CD4-positive, alpha-beta memory T cell (primary cell): Measurements from ENCODE around the gene PPP1R12B. TPM values are rescaled to one million over a fixed set of nuclear protein-coding genes. Genes with fewer than 3 reads are reported as not detected.

ENCODE experiments used
- CTCF ChIA-PET: fragments of 350-600 bp; sonication (Branson Sonifier 250); formaldehyde crosslinking; loops from one replicate; lab custom pipeline; 2021; ENCODE audit warnings: inconsistent platforms; ENCODE audit not compliant: partially characterized antibody; lab: Charles Lee
- POLR2A ChIA-PET: fragments of 350-600 bp; sonication (Branson Sonifier 250); formaldehyde crosslinking; loops from one replicate; lab custom pipeline; 2021; ENCODE audit not compliant: partially characterized antibody; lab: Charles Lee
- DNase-seq, 5 donors: peaks; one replicate each; pipeline versions ENCODE4 v3.0.0 to v3.0.0-alpha.2; 2020 to 2022; ENCODE audit warnings: mixed read lengths in 1 of 5
- H3K27ac ChIP-seq: one replicate; pipeline ENCODE4 v1.7.0; 2013; ENCODE audit warnings: low read depth, low read length
- H3K27me3 ChIP-seq: 2 replicates; pipeline ENCODE4 v1.7.0; 2013; ENCODE audit warnings: mild to moderate bottlenecking, low read length, moderate library complexity; ENCODE audit not compliant: insufficient read depth
- H3K36me3 ChIP-seq: 2 replicates; pipeline ENCODE4 v1.7.0; 2013; ENCODE audit warnings: mild to moderate bottlenecking, low read length, moderate library complexity; ENCODE audit not compliant: insufficient read depth
- H3K4me1 ChIP-seq: 2 replicates; pipeline ENCODE4 v1.7.0; 2013; ENCODE audit warnings: mild to moderate bottlenecking, low read length, moderate library complexity; ENCODE audit not compliant: insufficient read depth
- H3K4me3 ChIP-seq, 2 donors: one replicate each; pipeline ENCODE4 v1.7.0; 2013; ENCODE audit warnings: low read length in 2 of 2, mild to moderate bottlenecking in 1 of 2
- H3K9me3 ChIP-seq, 2 donors: one replicate each; pipeline ENCODE4 v1.7.0; 2013; ENCODE audit warnings: low read length in 2 of 2, control low read depth in 1 of 2; ENCODE audit not compliant: control insufficient read depth in 1 of 2
- H3K27ac Mint-ChIP-seq, 7 donors: one replicate each; pipeline ENCODE4 v1.8.0; 2020 to 2021; ENCODE audit warnings: mixed read lengths in 7 of 7, mild to moderate bottlenecking in 6 of 7, inconsistent platforms in 3 of 7, moderate library complexity in 3 of 7
- H3K27me3 Mint-ChIP-seq, 2 donors: one replicate each; pipeline ENCODE4 v1.8.0; 2020 to 2021; ENCODE audit warnings: mixed read lengths in 2 of 2
- H3K36me3 Mint-ChIP-seq, 2 donors: one replicate each; pipeline ENCODE4 v1.8.0; 2020 to 2021; ENCODE audit warnings: mixed read lengths in 2 of 2, inconsistent platforms in 1 of 2, mild to moderate bottlenecking in 1 of 2
- H3K4me1 Mint-ChIP-seq, 4 donors: one replicate each; pipeline ENCODE4 v1.8.0; 2020 to 2021; ENCODE audit warnings: mixed read lengths in 4 of 4, mild to moderate bottlenecking in 1 of 4
- H3K4me3 Mint-ChIP-seq, 8 donors: one replicate each; pipeline ENCODE4 v1.8.0; 2020 to 2021; ENCODE audit warnings: mixed read lengths in 8 of 8, mild to moderate bottlenecking in 7 of 8, moderate library complexity in 6 of 8, inconsistent platforms in 3 of 8
- H3K9me3 Mint-ChIP-seq, 8 donors: one replicate each; pipeline ENCODE4 v1.8.0; 2020 to 2021; ENCODE audit warnings: mixed read lengths in 8 of 8, mild to moderate bottlenecking in 5 of 8, inconsistent platforms in 3 of 8, moderate library complexity in 1 of 8
- intact Hi-C: fragments of 100-400 bp; cut with micrococcal nuclease; formaldehyde crosslinking; loops from one replicate; pipeline ENCODE4 v1.15.1; 2023
- polyA plus RNA-seq, 2 donors: library from polyadenylated mRNA; unstranded; fragments of 300-500 nt; fragmentation: Illumina TruSeq; gene quantifications; one replicate each; pipeline ENCODE4 v1.2.3, GENCODE V29; 2021
- total RNA-seq, 2 experiments: library from RNA; stranded (reverse); gene quantifications; one replicate each; pipeline ENCODE4 v1.2.3, GENCODE V29; 2021

Gene PPP1R12B
- total and polyA plus RNA-seq, 4 experiments from 2014 or later: 1.9 to 33.7 (median 17.0) TPM

- no peaks in the 10 kb centered on the region for H3K4me1 ChIP-seq
Measured at GRCh38 chr1:202575918-202576653, 227.6 kb downstream of the PPP1R12B start.

DNA sequence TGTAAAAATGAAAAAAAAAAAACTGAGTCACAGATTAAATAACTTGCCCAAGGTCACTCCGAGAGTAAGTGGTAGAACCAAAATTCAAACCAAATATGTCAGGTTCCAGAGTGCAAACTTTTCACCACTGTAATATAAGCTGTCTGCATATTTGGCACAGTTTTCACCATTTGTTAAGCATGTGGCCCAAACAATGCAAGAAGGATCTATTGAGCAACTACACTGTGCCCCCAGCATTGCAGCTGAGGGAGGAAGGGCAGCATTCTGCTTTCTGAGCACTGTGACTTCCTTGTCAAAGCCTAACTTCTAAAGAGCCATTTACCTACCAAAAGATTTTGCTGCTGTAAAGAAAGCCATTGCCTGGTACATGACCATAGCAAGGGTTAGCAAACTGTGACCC is 228.3 kb downstream of the PPP1R12B start:
- Histone ChIP-seq H3K4me1 (no peaks in the 10 kb centered on the region), H3K36me3 (no peaks in the 10 kb centered on the region), H3K4me3 (no peak overlapping the region), H3K27me3 (no peaks in the 10 kb centered on the region), H3K9me3 (no peaks in the 10 kb centered on the region), H3K27ac (no peak overlapping the region)
- H3K9me3 Mint-ChIP-seq: no peaks in the 10 kb centered on the region
- POLR2A ChIA-PET: no interaction called here
- no peak overlapping the region for H3K4me3 Mint-ChIP-seq
- no peak overlapping the region for H3K27ac Mint-ChIP-seq
- CTCF ChIA-PET: interaction anchor here (1.1 kb wide), 1 partner anchor 11 kb away, joined by 3 read pairs; no protein-coding TSS in a partner anchor
- peaks cover 28 to 50% of the 10 kb centered on the region in 2 donors for H3K36me3 Mint-ChIP-seq
- intact Hi-C loops: no loop called here
- no peaks in the 10 kb centered on the region for H3K27me3 Mint-ChIP-seq
- no peaks in the 10 kb centered on the region for H3K4me1 Mint-ChIP-seq
- no peak for DNase-seq

More at GRCh38 chr1:202575918-202576653, 227.6 kb downstream of the PPP1R12B start:
- no peaks in the 10 kb centered on the region for H3K9me3 ChIP-seq
- Mint-ChIP-seq H3K36me3 (peaks cover 27 to 42% of the 10 kb centered on the region in 2 donors), H3K9me3 (no peaks in the 10 kb centered on the region), H3K27ac (peak overlapping the region in 1 of 7 donors; percentile 42), H3K4me1 (no peaks in the 10 kb centered on the region), H3K27me3 (no peaks in the 10 kb centered on the region), H3K4me3 (no peak overlapping the region)
- POLR2A ChIA-PET: no interaction called here
- no peak overlapping the region for H3K4me3 ChIP-seq
- no peaks in the 10 kb centered on the region for H3K27me3 ChIP-seq
- H3K27ac ChIP-seq: no peak overlapping the region
- CTCF ChIA-PET: interaction anchor here (1.1 kb wide), 1 partner anchor 10 kb away, joined by 3 read pairs; no protein-coding TSS in a partner anchor
- no peak for DNase-seq
- no peaks in the 10 kb centered on the region for H3K36me3 ChIP-seq
- intact Hi-C loops: no loop called here

GRCh38 chr1:202577381-202577780 is 228.9 kb downstream of the PPP1R12B start:
- no peaks in the 10 kb centered on the region for H3K36me3 ChIP-seq
- H3K27me3 ChIP-seq: no peaks in the 10 kb centered on the region
- no peak for DNase-seq
- ChIA-PET CTCF (interaction anchor here (0.7 kb wide), 1 partner anchor 11 kb away, joined by 3 read pairs; no protein-coding TSS in a partner anchor), POLR2A (no interaction called here)
- H3K9me3 ChIP-seq: no peaks in the 10 kb centered on the region
- H3K27ac ChIP-seq: no peak overlapping the region
- H3K36me3 Mint-ChIP-seq: peaks cover 34 to 55% of the 10 kb centered on the region in 2 donors
- no peaks in the 10 kb centered on the region for H3K27me3 Mint-ChIP-seq
- intact Hi-C loops: no loop called here
- H3K4me1 ChIP-seq: no peaks in the 10 kb centered on the region
- H3K4me3 ChIP-seq: no peak overlapping the region
- H3K9me3 Mint-ChIP-seq: no peaks in the 10 kb centered on the region
- H3K4me1 Mint-ChIP-seq: no peaks in the 10 kb centered on the region
- H3K4me3 Mint-ChIP-seq: no peak overlapping the region
- no peak overlapping the region for H3K27ac Mint-ChIP-seq

DNA sequence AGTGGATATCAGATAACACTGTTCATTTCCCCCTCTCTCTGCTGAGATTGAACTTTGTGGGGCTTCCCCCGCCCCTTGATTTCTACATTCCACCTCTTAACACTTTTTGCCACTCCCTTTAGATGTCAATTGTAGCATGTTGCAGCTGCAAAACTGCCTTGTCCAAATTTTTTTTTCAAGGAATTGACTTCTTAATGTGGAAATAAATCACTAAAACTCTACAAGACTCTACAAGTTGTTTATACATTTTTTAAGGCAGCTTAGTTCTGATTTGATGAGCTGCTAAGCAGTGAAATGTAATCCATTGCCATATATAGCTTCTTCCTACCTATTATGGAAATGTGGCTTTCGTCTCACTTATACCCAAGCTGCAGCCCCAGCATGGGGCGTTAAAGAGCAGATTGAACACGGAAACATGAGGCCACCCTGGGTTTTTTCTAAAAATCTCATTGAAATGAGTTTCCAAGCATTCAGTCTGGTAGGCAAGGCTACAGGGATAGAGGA is 229.6 kb downstream of the PPP1R12B start:
- Mint-ChIP-seq H3K4me1 (no peaks in the 10 kb centered on the region), H3K27ac (no peak overlapping the region), H3K36me3 (peaks cover 34 to 54% of the 10 kb centered on the region in 2 donors), H3K27me3 (no peaks in the 10 kb centered on the region), H3K9me3 (no peaks in the 10 kb centered on the region), H3K4me3 (no peak overlapping the region)
- DNase-seq: no peak
- POLR2A ChIA-PET: no interaction called here
- no peaks in the 10 kb centered on the region for H3K9me3 ChIP-seq
- intact Hi-C loops: no loop called here
- no peaks in the 10 kb centered on the region for H3K36me3 ChIP-seq
- no peaks in the 10 kb centered on the region for H3K27me3 ChIP-seq
- no peak overlapping the region for H3K27ac ChIP-seq
- H3K4me1 ChIP-seq: no peaks in the 10 kb centered on the region
- CTCF ChIA-PET: interaction anchor here (0.7 kb wide), 1 partner anchor 10 kb away, joined by 3 read pairs; no protein-coding TSS in a partner anchor
- H3K4me3 ChIP-seq: no peak overlapping the region

DNA sequence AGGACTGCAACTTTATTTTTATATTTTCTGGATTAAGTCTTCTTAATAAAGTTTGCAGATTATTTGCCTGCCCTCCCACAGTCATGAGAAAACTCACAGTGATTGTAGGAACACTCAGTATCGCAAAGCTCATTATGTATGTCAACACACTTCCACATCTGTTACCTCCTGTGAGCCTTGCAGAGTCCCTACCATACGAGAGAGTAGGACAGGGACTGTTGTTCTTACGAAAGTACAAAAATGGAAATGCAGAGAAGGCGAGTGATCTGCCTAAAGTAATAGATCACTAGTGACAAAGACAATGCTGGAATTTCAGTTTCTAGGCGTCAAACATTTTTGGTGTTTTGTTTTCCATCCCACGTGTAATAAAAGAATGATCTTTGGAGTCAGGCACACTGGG is 230.1 kb downstream of the PPP1R12B start:
- Mint-ChIP-seq H3K9me3 (no peaks in the 10 kb centered on the region), H3K36me3 (peaks cover 33 to 52% of the 10 kb centered on the region in 2 donors), H3K27me3 (no peaks in the 10 kb centered on the region), H3K4me3 (no peak overlapping the region), H3K4me1 (no peaks in the 10 kb centered on the region), H3K27ac (no peak overlapping the region)
- DNase-seq: no peak
- Histone ChIP-seq H3K4me3 (no peak overlapping the region), H3K4me1 (no peaks in the 10 kb centered on the region), H3K27ac (no peak overlapping the region), H3K9me3 (no peaks in the 10 kb centered on the region), H3K27me3 (no peaks in the 10 kb centered on the region), H3K36me3 (no peaks in the 10 kb centered on the region)
- ChIA-PET POLR2A (no interaction called here), CTCF (no interaction called here)
- intact Hi-C loops: no loop called here

DNA sequence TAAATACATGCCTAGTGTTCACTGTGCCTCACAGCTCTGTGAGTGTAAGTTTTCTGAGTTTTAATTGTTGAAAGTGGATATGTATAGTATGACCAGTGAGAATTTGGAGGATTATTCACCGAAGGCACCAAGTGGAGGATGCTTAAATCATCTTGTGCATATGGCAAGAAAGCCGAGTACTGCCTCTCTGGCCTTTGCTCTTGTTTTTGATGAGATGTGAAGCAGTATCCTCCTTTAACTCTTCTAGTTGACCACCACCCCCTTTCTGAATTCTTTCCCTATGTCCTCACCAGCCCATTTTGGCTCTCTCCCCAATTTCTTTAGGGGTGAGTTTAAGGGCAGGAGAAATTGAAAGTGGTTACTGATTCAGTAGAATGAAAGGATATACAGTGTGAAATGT is 231.3 kb downstream of the PPP1R12B start:
- Mint-ChIP-seq H3K36me3 (peaks cover 33 to 52% of the 10 kb centered on the region in 2 donors), H3K9me3 (no peaks in the 10 kb centered on the region), H3K4me3 (no peak overlapping the region), H3K4me1 (no peaks in the 10 kb centered on the region), H3K27me3 (no peaks in the 10 kb centered on the region), H3K27ac (no peak overlapping the region)
- ChIA-PET POLR2A (no interaction called here), CTCF (no interaction called here)
- no peaks in the 10 kb centered on the region for H3K9me3 ChIP-seq
- no peak overlapping the region for H3K4me3 ChIP-seq
- no peaks in the 10 kb centered on the region for H3K4me1 ChIP-seq
- DNase-seq: no peak
- no peaks in the 10 kb centered on the region for H3K36me3 ChIP-seq
- H3K27me3 ChIP-seq: no peaks in the 10 kb centered on the region
- H3K27ac ChIP-seq: no peak overlapping the region
- intact Hi-C loops: no loop called here

DNA sequence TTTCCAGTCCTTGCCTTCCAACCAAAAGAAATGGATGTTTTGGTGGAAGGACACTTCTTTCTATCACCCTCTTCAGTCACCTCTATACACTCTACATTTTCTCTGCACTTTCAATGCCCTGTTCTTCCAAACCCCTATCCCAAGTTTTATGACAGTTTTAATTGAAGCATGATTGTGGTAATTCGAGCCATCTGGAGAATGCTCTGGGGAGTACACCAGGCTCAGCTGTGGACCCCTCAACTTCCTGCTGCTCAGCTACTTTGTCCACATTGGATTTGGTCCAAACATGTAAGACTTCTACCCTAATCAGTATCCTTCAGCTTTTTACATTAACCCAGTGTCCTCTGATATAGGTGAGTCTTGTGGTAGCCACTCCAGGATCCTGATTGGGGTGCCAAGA is 232.1 kb downstream of the PPP1R12B start:
- POLR2A ChIA-PET: no interaction called here
- Mint-ChIP-seq H3K4me1 (no peaks in the 10 kb centered on the region), H3K27ac (no peak overlapping the region), H3K27me3 (no peaks in the 10 kb centered on the region), H3K4me3 (no peak overlapping the region), H3K9me3 (no peaks in the 10 kb centered on the region), H3K36me3 (peaks cover 27 to 46% of the 10 kb centered on the region in 2 donors)
- intact Hi-C loops: no loop called here
- CTCF ChIA-PET: interaction anchor here (1.0 kb wide), 1 partner anchor 11 kb away, joined by 3 read pairs; no protein-coding TSS in a partner anchor
- no peaks in the 10 kb centered on the region for H3K4me1 ChIP-seq
- no peak overlapping the region for H3K4me3 ChIP-seq
- DNase-seq: no peak
- no peaks in the 10 kb centered on the region for H3K36me3 ChIP-seq
- H3K27ac ChIP-seq: no peak overlapping the region
- H3K9me3 ChIP-seq: no peaks in the 10 kb centered on the region
- no peaks in the 10 kb centered on the region for H3K27me3 ChIP-seq
